WTC11 (cell line): ENCODE results near the gene PEAK3. TPM values are rescaled to one million over a fixed set of nuclear protein-coding genes. Genes with fewer than 3 reads are reported as not detected.
A peak's percentile ranks its signal among the peaks of the same experiment; 100 is the strongest.

ENCODE experiments used
- ATAC-seq: fragments of 200-7000 bp; cut with Tn5 transposase; 2 replicates; pipeline ENCODE4 v1.10.0; 2021; ENCODE audit warnings: mild to moderate bottlenecking, moderate library complexity
- CTCF ChIA-PET: fragments of 300-600 bp; sonication (Branson Sonifier 250); formaldehyde crosslinking; loops from one replicate; lab custom pipeline; 2021; ENCODE audit warnings: antibody characterized with exemption; lab: Charles Lee
- POLR2A ChIA-PET: fragments of 350-600 bp; sonication (Branson Sonifier 250); formaldehyde crosslinking; loops from one replicate; lab custom pipeline; 2021; ENCODE audit warnings: antibody characterized with exemption; lab: Charles Lee
- DNase-seq: peaks from one replicate; pipeline ENCODE4 v3.0.0; 2021; ENCODE audit warnings: low spot score
- H3K27ac Mint-ChIP-seq: 2 replicates; pipeline ENCODE4 v1.8.0; 2021; ENCODE audit warnings: mixed read lengths
- H3K27me3 Mint-ChIP-seq: 2 replicates; pipeline ENCODE4 v1.8.0; 2021; ENCODE audit warnings: low read depth, mild to moderate bottlenecking, moderate library complexity, mixed read lengths
- H3K36me3 Mint-ChIP-seq: 2 replicates; pipeline ENCODE4 v1.8.0; 2021; ENCODE audit warnings: mixed read lengths
- H3K4me1 Mint-ChIP-seq: 2 replicates; pipeline ENCODE4 v1.8.0; 2022; ENCODE audit warnings: mixed read lengths
- H3K4me3 Mint-ChIP-seq: 2 replicates; pipeline ENCODE4 v1.8.0; 2021; ENCODE audit warnings: mild to moderate bottlenecking, moderate library complexity, mixed read lengths
- H3K9me3 Mint-ChIP-seq: 2 replicates; pipeline ENCODE4 v1.8.0; 2021; ENCODE audit warnings: mixed read lengths
- CREB1 ChIP-seq: sonication (generic); formaldehyde crosslinking; IDR thresholded peaks from 2 replicates; pipeline ENCODE4 v1.8.0; 2023; ENCODE audit warnings: mild to moderate bottlenecking, missing genetic modification reagents
- CREM ChIP-seq: sonication (generic); formaldehyde crosslinking; IDR thresholded peaks from 2 replicates; pipeline ENCODE4 v1.8.1; 2022; ENCODE audit warnings: mild to moderate bottlenecking, missing genetic modification reagents, moderate library complexity
- ETV6 ChIP-seq: sonication (generic); formaldehyde crosslinking; IDR thresholded peaks from 2 replicates; pipeline ENCODE4 v1.8.1; 2022; ENCODE audit warnings: mild to moderate bottlenecking, missing genetic modification reagents
- FOXP1 ChIP-seq: sonication (generic); formaldehyde crosslinking; IDR thresholded peaks from 2 replicates; pipeline ENCODE4 v1.8.0; 2022; ENCODE audit warnings: missing genetic modification reagents, mild to moderate bottlenecking, moderate library complexity, borderline replicate concordance
- MYBL2 ChIP-seq: sonication (generic); formaldehyde crosslinking; IDR thresholded peaks from 2 replicates; pipeline ENCODE4 v1.8.1; 2023; ENCODE audit warnings: mild to moderate bottlenecking, moderate library complexity, missing genetic modification reagents
- ZNF263 ChIP-seq: sonication (generic); formaldehyde crosslinking; IDR thresholded peaks from 2 replicates; pipeline ENCODE4 v1.8.1; 2022; ENCODE audit warnings: low read depth, mild to moderate bottlenecking, moderate library complexity, missing genetic modification reagents
- ZNF396 ChIP-seq: fragments of 250-450 bp; sonication (Bioruptor Pico); IDR thresholded peaks from 2 replicates; pipeline ENCODE4 v1.8.0; 2021; ENCODE audit warnings: mild to moderate bottlenecking, moderate library complexity, borderline replicate concordance
- total RNA-seq: library from RNA; stranded (reverse); gene quantifications from 3 replicates; pipeline ENCODE4 v1.2.3, GENCODE V29; 2021
- TF ChIP-seq, protein P1 (sequence below): fragments of 250-450 bp; sonication (Bioruptor Pico); IDR thresholded peaks from 2 replicates; pipeline ENCODE4 v1.9.0; 2021; ENCODE audit warnings: mild to moderate bottlenecking, borderline replicate concordance
- TF ChIP-seq, protein P2 (sequence below): sonication (generic); formaldehyde crosslinking; IDR thresholded peaks from 2 replicates; pipeline ENCODE4 v1.8.0; 2022; ENCODE audit warnings: missing genetic modification reagents
- TF ChIP-seq, protein P3 (sequence below): sonication (generic); formaldehyde crosslinking; IDR thresholded peaks from 2 replicates; pipeline ENCODE4 v1.8.0; 2022; ENCODE audit warnings: mild to moderate bottlenecking, missing genetic modification reagents
- TF ChIP-seq, protein P4 (sequence below): sonication (generic); formaldehyde crosslinking; IDR thresholded peaks from 2 replicates; pipeline ENCODE4 v1.8.1; 2023; ENCODE audit warnings: mild to moderate bottlenecking, missing genetic modification reagents
- TF ChIP-seq, protein P5 (sequence below): sonication (generic); formaldehyde crosslinking; IDR thresholded peaks from 2 replicates; pipeline ENCODE4 v1.8.1; 2023; ENCODE audit warnings: mild to moderate bottlenecking, moderate library complexity, missing genetic modification reagents
- TF ChIP-seq, protein P6 (sequence below): sonication (generic); formaldehyde crosslinking; conservative IDR thresholded peaks from 2 replicates; pipeline ENCODE4 v1.8.1; 2022; ENCODE audit warnings: mild to moderate bottlenecking, missing genetic modification reagents

Gene PEAK3
- total RNA-seq, 1 experiment from 2014 or later, result not detected

DNA sequence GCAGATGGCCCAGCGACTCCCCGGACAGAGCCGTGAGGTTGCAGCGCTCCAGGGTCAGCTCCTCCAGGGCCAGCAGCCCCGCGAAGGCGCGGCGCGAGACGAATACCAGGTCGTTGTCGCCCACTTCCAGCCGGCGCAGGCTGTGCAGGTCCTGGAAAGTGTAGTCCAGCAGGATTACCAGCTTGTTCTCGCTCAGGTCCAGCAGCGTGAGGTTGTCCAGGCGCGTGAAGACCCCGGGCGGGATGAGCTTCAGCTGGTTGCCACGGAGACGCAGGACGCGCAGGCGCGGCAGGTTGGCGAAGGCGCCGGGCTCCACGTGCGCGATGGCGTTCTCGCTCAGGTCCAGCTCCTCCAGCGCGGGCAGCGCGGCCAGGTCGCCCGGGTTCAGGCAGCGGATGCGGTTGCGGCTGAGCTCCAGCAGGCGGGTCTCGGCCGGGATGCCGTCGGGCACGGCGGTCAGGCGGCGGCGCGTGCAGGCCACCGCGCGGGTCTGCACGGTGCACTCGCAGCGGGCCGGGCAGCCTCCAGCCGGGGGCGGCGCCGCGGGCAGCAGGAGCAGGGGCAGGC lies 9.3 kb upstream of the PEAK3 start (continued):
- TF ChIP-seq, protein P1, sequence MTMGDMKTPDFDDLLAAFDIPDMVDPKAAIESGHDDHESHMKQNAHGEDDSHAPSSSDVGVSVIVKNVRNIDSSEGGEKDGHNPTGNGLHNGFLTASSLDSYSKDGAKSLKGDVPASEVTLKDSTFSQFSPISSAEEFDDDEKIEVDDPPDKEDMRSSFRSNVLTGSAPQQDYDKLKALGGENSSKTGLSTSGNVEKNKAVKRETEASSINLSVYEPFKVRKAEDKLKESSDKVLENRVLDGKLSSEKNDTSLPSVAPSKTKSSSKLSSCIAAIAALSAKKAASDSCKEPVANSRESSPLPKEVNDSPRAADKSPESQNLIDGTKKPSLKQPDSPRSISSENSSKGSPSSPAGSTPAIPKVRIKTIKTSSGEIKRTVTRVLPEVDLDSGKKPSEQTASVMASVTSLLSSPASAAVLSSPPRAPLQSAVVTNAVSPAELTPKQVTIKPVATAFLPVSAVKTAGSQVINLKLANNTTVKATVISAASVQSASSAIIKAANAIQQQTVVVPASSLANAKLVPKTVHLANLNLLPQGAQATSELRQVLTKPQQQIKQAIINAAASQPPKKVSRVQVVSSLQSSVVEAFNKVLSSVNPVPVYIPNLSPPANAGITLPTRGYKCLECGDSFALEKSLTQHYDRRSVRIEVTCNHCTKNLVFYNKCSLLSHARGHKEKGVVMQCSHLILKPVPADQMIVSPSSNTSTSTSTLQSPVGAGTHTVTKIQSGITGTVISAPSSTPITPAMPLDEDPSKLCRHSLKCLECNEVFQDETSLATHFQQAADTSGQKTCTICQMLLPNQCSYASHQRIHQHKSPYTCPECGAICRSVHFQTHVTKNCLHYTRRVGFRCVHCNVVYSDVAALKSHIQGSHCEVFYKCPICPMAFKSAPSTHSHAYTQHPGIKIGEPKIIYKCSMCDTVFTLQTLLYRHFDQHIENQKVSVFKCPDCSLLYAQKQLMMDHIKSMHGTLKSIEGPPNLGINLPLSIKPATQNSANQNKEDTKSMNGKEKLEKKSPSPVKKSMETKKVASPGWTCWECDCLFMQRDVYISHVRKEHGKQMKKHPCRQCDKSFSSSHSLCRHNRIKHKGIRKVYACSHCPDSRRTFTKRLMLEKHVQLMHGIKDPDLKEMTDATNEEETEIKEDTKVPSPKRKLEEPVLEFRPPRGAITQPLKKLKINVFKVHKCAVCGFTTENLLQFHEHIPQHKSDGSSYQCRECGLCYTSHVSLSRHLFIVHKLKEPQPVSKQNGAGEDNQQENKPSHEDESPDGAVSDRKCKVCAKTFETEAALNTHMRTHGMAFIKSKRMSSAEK (CRISPR knock-in tag), result no peak
- TF ChIP-seq, protein P2, sequence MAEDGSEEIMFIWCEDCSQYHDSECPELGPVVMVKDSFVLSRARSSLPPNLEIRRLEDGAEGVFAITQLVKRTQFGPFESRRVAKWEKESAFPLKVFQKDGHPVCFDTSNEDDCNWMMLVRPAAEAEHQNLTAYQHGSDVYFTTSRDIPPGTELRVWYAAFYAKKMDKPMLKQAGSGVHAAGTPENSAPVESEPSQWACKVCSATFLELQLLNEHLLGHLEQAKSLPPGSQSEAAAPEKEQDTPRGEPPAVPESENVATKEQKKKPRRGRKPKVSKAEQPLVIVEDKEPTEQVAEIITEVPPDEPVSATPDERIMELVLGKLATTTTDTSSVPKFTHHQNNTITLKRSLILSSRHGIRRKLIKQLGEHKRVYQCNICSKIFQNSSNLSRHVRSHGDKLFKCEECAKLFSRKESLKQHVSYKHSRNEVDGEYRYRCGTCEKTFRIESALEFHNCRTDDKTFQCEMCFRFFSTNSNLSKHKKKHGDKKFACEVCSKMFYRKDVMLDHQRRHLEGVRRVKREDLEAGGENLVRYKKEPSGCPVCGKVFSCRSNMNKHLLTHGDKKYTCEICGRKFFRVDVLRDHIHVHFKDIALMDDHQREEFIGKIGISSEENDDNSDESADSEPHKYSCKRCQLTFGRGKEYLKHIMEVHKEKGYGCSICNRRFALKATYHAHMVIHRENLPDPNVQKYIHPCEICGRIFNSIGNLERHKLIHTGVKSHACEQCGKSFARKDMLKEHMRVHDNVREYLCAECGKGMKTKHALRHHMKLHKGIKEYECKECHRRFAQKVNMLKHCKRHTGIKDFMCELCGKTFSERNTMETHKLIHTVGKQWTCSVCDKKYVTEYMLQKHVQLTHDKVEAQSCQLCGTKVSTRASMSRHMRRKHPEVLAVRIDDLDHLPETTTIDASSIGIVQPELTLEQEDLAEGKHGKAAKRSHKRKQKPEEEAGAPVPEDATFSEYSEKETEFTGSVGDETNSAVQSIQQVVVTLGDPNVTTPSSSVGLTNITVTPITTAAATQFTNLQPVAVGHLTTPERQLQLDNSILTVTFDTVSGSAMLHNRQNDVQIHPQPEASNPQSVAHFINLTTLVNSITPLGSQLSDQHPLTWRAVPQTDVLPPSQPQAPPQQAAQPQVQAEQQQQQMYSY (CRISPR knock-in tag), result peak; percentile 45; the same call in 1 of the 2 replicates
- TF ChIP-seq CREM (CRISPR knock-in tag), result no peak
- TF ChIP-seq, protein P3, sequence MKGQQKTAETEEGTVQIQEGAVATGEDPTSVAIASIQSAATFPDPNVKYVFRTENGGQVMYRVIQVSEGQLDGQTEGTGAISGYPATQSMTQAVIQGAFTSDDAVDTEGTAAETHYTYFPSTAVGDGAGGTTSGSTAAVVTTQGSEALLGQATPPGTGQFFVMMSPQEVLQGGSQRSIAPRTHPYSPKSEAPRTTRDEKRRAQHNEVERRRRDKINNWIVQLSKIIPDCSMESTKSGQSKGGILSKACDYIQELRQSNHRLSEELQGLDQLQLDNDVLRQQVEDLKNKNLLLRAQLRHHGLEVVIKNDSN (CRISPR knock-in tag), result 0 out of 2 replicates have a peak, but pooled peaks have one; percentile 12
- peak; percentile 85; the same call in 1 of the 2 replicates for TF ChIP-seq ETV6 (CRISPR knock-in tag)
- TF ChIP-seq, protein P4, sequence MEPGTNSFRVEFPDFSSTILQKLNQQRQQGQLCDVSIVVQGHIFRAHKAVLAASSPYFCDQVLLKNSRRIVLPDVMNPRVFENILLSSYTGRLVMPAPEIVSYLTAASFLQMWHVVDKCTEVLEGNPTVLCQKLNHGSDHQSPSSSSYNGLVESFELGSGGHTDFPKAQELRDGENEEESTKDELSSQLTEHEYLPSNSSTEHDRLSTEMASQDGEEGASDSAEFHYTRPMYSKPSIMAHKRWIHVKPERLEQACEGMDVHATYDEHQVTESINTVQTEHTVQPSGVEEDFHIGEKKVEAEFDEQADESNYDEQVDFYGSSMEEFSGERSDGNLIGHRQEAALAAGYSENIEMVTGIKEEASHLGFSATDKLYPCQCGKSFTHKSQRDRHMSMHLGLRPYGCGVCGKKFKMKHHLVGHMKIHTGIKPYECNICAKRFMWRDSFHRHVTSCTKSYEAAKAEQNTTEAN (CRISPR knock-in tag), result no peak
- TF ChIP-seq MYBL2 (CRISPR knock-in tag), result 0 out of 2 replicates have a peak, but pooled peaks have one; percentile 20
- TF ChIP-seq, all 79 proteins: peak for 15

DNA sequence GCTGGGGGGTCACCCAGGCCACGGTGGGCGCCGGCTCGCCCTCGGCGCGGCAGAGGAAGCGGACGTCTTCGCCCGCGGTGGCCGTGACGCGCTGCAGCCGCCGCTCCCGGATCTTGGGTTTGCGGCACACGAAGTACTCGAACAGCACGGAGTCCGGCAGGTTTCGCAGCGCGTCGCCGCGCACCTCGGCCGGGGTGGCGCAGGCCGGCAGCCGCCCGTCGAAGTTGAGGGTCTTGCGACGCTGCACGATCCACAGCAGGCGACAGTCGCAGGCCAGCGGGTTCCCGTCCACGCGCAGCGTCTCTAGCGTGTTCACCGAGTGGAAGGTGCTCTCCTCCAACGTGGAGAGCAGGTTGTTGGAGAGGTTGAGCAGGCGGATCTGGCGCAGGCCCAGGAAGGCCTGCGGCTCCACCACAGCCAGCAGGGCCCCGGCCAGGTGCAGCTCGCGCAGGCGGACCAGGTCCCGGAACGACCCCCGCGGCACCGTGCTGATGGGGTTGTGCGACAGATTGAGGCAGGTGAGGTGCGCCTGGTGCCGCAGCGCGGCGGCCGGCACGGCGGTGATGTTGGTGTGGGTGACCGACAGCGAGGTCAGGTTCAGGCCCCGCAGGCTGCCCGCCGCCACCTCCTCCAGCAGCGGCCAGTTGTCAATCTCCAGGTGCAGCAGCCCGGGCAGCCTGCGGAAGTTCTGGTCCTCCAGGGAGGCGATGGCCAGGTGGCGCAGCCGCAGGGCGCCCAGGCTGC lies 8.6 kb upstream of the PEAK3 start:
- peak; percentile 37 for ATAC-seq
- Mint-ChIP-seq H3K4me3 (peak overlapping the region; percentile 48), H3K27ac (no peak overlapping the region), H3K4me1 (peaks cover 9% of the 10 kb centered on the region; the same call in 1 of the 2 replicates), H3K27me3 (peaks cover 78% of the 10 kb centered on the region), H3K9me3 (no peaks in the 10 kb centered on the region), H3K36me3 (no peaks in the 10 kb centered on the region)
- POLR2A ChIA-PET, result interaction anchor here (1.2 to 1.5 kb wide), 2 partner anchors 15 to 51 kb away, joined by 3 read pairs; no protein-coding TSS in a partner anchor
- peak; percentile 63 for DNase-seq
- CTCF ChIA-PET, result interaction anchor here (0.8 to 2.1 kb wide), 13 partner anchors 10 to 97 kb away, joined by 3 to 20 read pairs (median 4); partner anchors contain the start of genes LSM7, PLEKHJ1 and SPPL2B
- TF ChIP-seq FOXP1 (CRISPR knock-in tag), result peak; percentile 19; the same call in 1 of the 2 replicates
- no peak for TF ChIP-seq ZNF396 (CRISPR knock-in tag)
- no peak for TF ChIP-seq CREB1 (CRISPR knock-in tag)
- TF ChIP-seq ZNF263 (CRISPR knock-in tag), result no peak
- TF ChIP-seq, protein P5, sequence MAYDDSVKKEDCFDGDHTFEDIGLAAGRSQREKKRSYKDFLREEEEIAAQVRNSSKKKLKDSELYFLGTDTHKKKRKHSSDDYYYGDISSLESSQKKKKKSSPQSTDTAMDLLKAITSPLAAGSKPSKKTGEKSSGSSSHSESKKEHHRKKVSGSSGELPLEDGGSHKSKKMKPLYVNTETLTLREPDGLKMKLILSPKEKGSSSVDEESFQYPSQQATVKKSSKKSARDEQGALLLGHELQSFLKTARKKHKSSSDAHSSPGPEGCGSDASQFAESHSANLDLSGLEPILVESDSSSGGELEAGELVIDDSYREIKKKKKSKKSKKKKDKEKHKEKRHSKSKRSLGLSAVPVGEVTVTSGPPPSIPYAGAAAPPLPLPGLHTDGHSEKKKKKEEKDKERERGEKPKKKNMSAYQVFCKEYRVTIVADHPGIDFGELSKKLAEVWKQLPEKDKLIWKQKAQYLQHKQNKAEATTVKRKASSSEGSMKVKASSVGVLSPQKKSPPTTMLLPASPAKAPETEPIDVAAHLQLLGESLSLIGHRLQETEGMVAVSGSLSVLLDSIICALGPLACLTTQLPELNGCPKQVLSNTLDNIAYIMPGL (CRISPR knock-in tag), result peak; percentile 26; the same call in 1 of the 2 replicates
- TF ChIP-seq, protein P3 (CRISPR knock-in tag), result no peak
- TF ChIP-seq, protein P6, sequence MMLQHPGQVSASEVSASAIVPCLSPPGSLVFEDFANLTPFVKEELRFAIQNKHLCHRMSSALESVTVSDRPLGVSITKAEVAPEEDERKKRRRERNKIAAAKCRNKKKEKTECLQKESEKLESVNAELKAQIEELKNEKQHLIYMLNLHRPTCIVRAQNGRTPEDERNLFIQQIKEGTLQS (CRISPR knock-in tag), result no peak
- 0 out of 2 replicates have a peak, but pooled peaks have one; percentile 28 for TF ChIP-seq MYBL2 (CRISPR knock-in tag)
- TF ChIP-seq, protein P1 (CRISPR knock-in tag), result no peak
